ENCODE results near the gene HOXD13.

DNA sequence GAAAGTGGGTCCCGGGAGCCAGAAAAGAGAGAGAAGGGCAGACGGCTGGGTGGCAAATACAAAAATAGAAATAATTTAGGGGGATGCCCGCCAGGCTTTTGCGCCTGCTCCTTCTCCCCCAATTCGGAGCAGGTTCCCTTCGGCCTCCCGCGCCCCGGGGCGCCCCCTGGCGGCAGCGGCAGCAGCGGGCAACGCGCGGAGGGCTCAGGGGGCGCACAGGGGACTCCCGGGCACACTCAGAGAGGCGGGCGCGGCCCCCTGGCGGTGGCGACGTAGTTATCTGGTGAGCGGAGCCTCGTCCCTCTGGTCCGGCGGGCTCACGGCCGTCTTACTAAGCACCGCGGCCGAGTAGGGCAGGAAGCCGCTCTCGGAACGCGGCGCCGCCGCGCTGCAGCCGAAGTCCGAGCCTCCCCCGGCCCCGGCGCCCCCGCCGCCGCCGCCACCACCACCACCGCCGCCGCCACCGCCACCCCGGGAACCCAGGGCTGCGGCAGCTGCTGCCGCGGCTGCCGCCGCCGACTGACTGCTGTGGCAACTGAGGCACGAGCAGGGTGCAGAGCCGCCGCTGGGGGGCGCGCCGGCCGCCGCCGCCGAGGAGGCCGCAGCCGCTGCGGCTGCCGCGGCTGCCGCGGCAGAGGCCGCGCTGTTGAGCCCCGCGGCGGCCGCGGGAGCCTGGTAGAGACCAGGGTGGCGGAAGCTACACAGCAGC, 12.5 kb upstream of the HOXD13 start:
- TF ChIP-seq POLR2A (IDR thresholded peaks at IDR 0.05): no peak
- TF ChIP-seq CTCF (IDR thresholded peaks at IDR 0.05): no peak
